K562 (cell line): ENCODE measurements around the gene ZNF264. TPM values are rescaled to one million over a fixed set of nuclear protein-coding genes. Genes with fewer than 3 reads are reported as not detected.

ENCODE experiments used
- ARID1B ChIP-seq: fragments of 450-650 bp; IDR thresholded peaks from 2 replicates; pipeline ENCODE4 v1.6.1; 2016; ENCODE audit warnings: antibody characterized with exemption, mild to moderate bottlenecking, inconsistent platforms
- CBX1 ChIP-seq: sonication (generic); IDR thresholded peaks from 2 replicates; pipeline ENCODE4 v1.6.1; 2016; ENCODE audit warnings: antibody characterized with exemption, low read depth, mild to moderate bottlenecking
- CBX5 ChIP-seq: IDR thresholded peaks from 2 replicates; pipeline ENCODE4 v1.6.1; 2014; ENCODE audit warnings: low read depth, borderline replicate concordance
- CCNT2 ChIP-seq: IDR thresholded peaks from 2 replicates; pipeline ENCODE4 v1.6.1; 2011; ENCODE audit warnings: borderline replicate concordance, low read depth, mild to moderate bottlenecking, moderate library complexity, mixed read lengths, low read length; ENCODE audit not compliant: insufficient read length; ENCODE audit errors: extremely low read depth
- ELF2 ChIP-seq: fragments of 250-450 bp; sonication (Bioruptor Pico); IDR thresholded peaks from 2 replicates; pipeline ENCODE4 v1.5.0; 2021; ENCODE audit warnings: mild to moderate bottlenecking
- ESRRA ChIP-seq: fragments of 450-650 bp; IDR thresholded peaks from 2 replicates; pipeline ENCODE4 v1.6.1; 2014; ENCODE audit warnings: low read depth, mild to moderate bottlenecking, moderate library complexity, borderline replicate concordance
- FOXA1 ChIP-seq: fragments of 450-650 bp; IDR thresholded peaks from 2 replicates; pipeline ENCODE4 v1.6.1; 2016; ENCODE audit warnings: mild to moderate bottlenecking, borderline replicate concordance
- HDAC6 ChIP-seq: IDR thresholded peaks from 2 replicates; pipeline ENCODE4 v1.6.1; 2012; ENCODE audit warnings: low read depth, mild to moderate bottlenecking, control low read depth, inconsistent platforms, low read length, moderate library complexity
- LEF1 ChIP-seq: fragments of 450-650 bp; IDR thresholded peaks from 2 replicates; pipeline ENCODE4 v1.6.1; 2016; ENCODE audit warnings: mild to moderate bottlenecking
- NFE2 ChIP-seq: IDR thresholded peaks from 2 replicates; pipeline ENCODE4 v1.6.1; 2014; ENCODE audit warnings: antibody characterized with exemption, low read depth
- PRMT5 ChIP-seq: sonication (generic); formaldehyde crosslinking; IDR thresholded peaks from 2 replicates; pipeline ENCODE4 v1.5.0; 2020; ENCODE audit warnings: missing genetic modification reagents
- PRPF4 ChIP-seq: fragments of 200-400 bp; formaldehyde crosslinking; IDR thresholded peaks from one replicate; pipeline ENCODE4 v1.6.1; 2017; ENCODE audit warnings: low read length, low read depth, mild to moderate bottlenecking; ENCODE audit not compliant: insufficient read depth, poor library complexity, severe bottlenecking
- RUNX1 ChIP-seq: sonication (generic); IDR thresholded peaks from 2 replicates; pipeline ENCODE4 v1.6.1; 2016; ENCODE audit warnings: antibody characterized with exemption, low read depth
- SAFB ChIP-seq: fragments of 200-400 bp; formaldehyde crosslinking; IDR thresholded peaks from 2 replicates; pipeline ENCODE4 v1.6.1; 2017; ENCODE audit warnings: low read depth, low read length, borderline replicate concordance
- SETDB1 ChIP-seq: IDR thresholded peaks from one replicate; pipeline ENCODE4 v1.6.1; 2012; ENCODE audit warnings: low read length, control low read depth, inconsistent platforms
- SPI1 ChIP-seq: IDR thresholded peaks from 2 replicates; pipeline ENCODE4 v1.6.1; 2011; ENCODE audit warnings: low read depth, low read length, control low read depth, borderline replicate concordance
- TBP ChIP-seq: optimal IDR thresholded peaks from 2 replicates; pipeline ENCODE3; 2011; ENCODE audit warnings: low read depth, low read length, improper control_type of control experiment
- ZBTB8A ChIP-seq: fragments of 450-650 bp; IDR thresholded peaks from 2 replicates; pipeline ENCODE4 v1.6.1; 2018; ENCODE audit warnings: mild to moderate bottlenecking, moderate library complexity; ENCODE audit not compliant: partially characterized antibody
- ZNF3 ChIP-seq: fragments of 250-450 bp; sonication (Bioruptor Pico); IDR thresholded peaks from 2 replicates; pipeline ENCODE4 v1.5.0; 2021; ENCODE audit warnings: mild to moderate bottlenecking, moderate library complexity
- polyA plus RNA-seq, 8 experiments: library from polyadenylated mRNA; depleted of rRNA in 4 of 8; stranded (reverse) in 5 of 8; unstranded in 3 of 8; fragments of >200 nt; fragmentation: Nextera tagmentation in 2 of 8; fragmentation: Illumina TruSeq in 1 of 8; extraction: Ambion mirVana in 2 of 8; extraction: Trizol in 1 of 8; gene quantifications; 2 replicates each; pipeline versions ENCODE4 v1.2.1 to v1.2.3, GENCODE V29; 2011 to 2014; ENCODE audit warnings: inconsistent platforms in 1 of 8, missing spikeins in 1 of 8
- total RNA-seq, 7 experiments: library from RNA; depleted of rRNA in 6 of 7; stranded (reverse); fragments of >200 nt in 6 of 7; fragmentation: Illumina TruSeq in 2 of 7; extraction: Trizol in 2 of 7; gene quantifications; 2 replicates each; pipeline versions ENCODE4 v1.2.1 to v1.2.3, GENCODE V29; 2011 to 2021; ENCODE audit warnings: low replicate concordance in 1 of 7
- TF ChIP-seq, protein P1 (sequence below): sonication (generic); IDR thresholded peaks from 2 replicates; pipeline ENCODE4 v1.6.1; 2016
- TF ChIP-seq, protein P2 (sequence below), 2 experiments: fragments of 450-650 bp; IDR thresholded peaks; 2 replicates each; pipeline ENCODE4 v1.6.1; 2016; ENCODE audit warnings: mild to moderate bottlenecking in 2 of 2, borderline replicate concordance in 1 of 2, low read depth in 1 of 2, moderate library complexity in 1 of 2

Gene ZNF264
- total and polyA plus RNA-seq, 9 of the 15 experiments (the other 6 are each of a cell fraction or from before 2014, with no cell fraction given): 0.08 to 7.9 (median 1.3) TPM

DNA sequence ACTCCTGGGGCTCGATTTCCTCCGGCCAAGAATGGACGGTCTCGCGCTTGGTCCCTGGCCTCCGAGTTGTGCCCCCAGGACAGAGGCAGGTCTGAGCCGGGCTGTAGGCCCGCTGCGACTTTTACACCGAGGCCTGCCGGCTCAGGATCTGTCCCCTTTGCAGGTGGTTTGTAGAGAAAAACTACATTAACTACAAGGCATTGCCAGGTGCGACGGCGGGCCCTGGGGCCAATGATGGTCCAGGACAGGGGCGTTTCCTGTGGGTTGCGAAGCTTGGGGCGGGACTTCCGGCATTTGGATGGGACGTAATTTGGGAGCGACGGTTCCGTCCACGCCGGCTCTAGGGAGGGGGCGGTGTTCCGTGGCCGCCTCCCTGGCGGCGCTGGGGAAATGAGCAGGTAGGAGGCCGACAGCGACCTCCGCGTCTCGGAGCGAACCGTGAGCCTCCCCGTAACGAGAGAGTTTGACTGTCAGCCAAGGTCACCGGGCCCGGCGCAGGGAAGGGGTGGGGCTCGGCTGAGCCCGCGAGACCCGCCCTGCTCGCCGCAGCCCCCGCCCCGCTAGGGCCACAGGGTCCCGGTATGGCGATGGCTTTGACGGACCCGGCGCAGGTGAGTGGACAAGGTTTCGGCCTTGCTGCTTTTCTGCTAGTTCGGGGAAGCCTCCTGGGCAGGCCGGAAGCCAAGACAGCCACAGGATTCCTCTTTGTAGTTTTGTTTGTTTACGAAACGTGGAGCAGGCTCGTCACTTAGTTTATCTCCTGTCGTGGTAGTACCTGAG is 49.2 kb downstream of the ZNF264 start, which contains the start of gene ZNF805 (continued):
- TF ChIP-seq NFE2: no peak
- TF ChIP-seq CCNT2: peak; percentile 42
- no peak for TF ChIP-seq SETDB1
- TF ChIP-seq CBX5: no peak; the same call in 1 of the 2 replicates
- no peak for TF ChIP-seq ARID1B
- TF ChIP-seq LEF1: no peak
- TF ChIP-seq RUNX1: no peak
- TF ChIP-seq FOXA1: no peak
- TF ChIP-seq, protein P1, sequence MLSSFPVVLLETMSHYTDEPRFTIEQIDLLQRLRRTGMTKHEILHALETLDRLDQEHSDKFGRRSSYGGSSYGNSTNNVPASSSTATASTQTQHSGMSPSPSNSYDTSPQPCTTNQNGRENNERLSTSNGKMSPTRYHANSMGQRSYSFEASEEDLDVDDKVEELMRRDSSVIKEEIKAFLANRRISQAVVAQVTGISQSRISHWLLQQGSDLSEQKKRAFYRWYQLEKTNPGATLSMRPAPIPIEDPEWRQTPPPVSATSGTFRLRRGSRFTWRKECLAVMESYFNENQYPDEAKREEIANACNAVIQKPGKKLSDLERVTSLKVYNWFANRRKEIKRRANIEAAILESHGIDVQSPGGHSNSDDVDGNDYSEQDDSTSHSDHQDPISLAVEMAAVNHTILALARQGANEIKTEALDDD: no peak
- TF ChIP-seq ZNF3 (CRISPR knock-in tag): no peak
- no peak for TF ChIP-seq SAFB
- no peak for TF ChIP-seq ZBTB8A
- TF ChIP-seq CBX1: peak; percentile 97
- no peak for TF ChIP-seq HDAC6
- TF ChIP-seq, protein P2, sequence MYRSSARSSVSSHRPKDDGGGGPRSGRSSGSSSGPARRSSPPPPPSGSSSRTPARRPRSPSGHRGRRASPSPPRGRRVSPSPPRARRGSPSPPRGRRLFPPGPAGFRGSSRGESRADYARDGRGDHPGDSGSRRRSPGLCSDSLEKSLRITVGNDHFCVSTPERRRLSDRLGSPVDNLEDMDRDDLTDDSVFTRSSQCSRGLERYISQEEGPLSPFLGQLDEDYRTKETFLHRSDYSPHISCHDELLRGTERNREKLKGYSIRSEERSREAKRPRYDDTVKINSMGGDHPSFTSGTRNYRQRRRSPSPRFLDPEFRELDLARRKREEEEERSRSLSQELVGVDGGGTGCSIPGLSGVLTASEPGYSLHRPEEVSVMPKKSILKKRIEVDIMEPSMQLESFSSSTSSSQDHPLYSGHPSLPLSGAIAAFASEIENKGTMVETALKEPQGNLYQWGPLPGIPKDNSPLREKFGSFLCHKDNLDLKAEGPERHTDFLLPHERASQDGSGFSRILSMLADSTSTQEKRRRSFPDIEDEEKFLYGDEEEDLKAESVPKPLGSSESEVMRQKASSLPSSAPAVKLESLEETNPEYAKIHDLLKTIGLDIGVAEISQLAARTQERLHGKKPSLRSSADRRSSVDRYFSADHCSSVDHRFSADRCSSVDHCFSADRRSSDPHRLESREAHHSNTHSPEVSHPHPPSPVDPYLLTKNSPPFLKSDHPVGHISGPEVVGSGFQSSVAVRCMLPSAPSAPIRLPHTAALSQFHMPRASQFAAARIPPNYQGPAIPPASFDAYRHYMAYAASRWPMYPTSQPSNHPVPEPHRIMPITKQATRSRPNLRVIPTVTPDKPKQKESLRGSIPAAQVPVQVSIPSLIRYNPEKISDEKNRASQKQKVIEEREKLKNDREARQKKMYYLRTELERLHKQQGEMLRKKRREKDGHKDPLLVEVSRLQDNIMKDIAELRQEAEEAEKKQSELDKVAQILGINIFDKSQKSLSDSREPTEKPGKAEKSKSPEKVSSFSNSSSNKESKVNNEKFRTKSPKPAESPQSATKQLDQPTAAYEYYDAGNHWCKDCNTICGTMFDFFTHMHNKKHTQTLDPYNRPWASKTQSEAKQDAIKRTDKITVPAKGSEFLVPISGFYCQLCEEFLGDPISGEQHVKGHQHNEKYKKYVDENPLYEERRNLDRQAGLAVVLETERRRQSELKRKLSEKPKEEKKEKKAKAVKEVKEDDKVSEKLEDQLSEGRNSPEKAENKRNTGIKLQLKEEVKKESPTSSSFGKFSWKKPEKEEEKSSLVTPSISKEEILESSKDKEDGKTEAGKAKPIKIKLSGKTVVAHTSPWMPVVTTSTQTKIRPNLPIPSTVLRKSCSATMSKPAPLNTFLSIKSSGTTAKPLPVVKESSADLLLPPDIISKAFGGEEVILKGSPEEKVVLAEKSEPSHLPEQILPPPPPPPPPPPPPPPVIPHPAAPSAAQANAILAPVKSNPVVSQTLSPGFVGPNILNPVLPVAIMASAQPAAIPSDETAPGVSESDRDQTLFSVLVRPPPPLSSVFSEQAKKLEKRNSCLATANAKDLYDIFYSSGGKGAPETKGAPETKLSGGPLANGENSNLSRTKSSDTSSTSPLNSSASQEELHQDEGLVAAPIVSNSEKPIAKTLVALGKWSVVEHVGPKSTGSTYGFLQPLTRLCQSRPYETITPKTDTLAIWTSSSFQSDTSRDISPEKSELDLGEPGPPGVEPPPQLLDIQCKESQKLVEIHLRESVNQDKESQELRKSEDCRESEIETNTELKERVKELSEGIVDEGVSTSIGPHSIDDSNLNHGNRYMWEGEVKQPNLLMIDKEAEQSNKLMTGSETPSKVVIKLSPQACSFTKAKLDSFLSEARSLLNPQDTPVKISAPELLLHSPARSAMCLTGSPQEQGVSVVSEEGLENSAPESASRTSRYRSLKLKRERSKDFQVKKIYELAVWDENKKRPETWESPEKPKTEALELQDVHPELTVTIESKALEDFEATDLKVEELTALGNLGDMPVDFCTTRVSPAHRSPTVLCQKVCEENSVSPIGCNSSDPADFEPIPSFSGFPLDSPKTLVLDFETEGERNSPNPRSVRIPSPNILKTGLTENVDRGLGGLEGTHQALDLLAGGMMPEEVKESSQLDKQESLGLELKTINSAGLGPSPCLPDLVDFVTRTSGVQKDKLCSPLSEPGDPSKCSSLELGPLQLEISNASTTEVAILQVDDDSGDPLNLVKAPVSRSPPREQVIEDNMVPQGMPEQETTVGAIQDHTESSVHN (IDR thresholded peaks at IDR 0.05; ENCODE audit: borderline replicate concordance in 1 of 2, low read depth in 1 of 2): no peak
- TF ChIP-seq ESRRA: peak; percentile 98
- no peak for TF ChIP-seq TBP
- TF ChIP-seq ELF2 (CRISPR knock-in tag): no peak
- TF ChIP-seq PRPF4: no peak
- no peak for TF ChIP-seq PRMT5 (CRISPR knock-in tag)
- 0 out of 2 replicates have a peak, but pooled peaks have one; percentile 6 for TF ChIP-seq SPI1
